NCI-H446 treated with DMSO at 0.1 percent for 48 hours (cell line): ENCODE data around the gene NIPAL3.
A peak's percentile ranks its signal among the peaks of the same experiment; 100 is the strongest.
"Not testable (repeated sequence)": the region's sequence is repeated elsewhere in the genome, so short reads cannot be mapped to it uniquely, and the experiment has no call there.

Experiments
- DNase-seq: peaks from one replicate; lab custom pipeline; 2025; lab: John Stamatoyannopoulos, UW

Gene NIPAL3

GRCh38 chr1:24491577-24492360 is 76.2 kb downstream of the NIPAL3 start:
- DNase-seq: no peak

GRCh38 chr1:24492935-24493334 is 77.3 kb downstream of the NIPAL3 start:
- DNase-seq: not testable (repeated sequence)

- no peak for DNase-seq
These were observed 78.2 kb downstream of the NIPAL3 start for GRCh38 chr1:24493785-24494184.

- no peak for DNase-seq
These were observed 83.0 kb downstream of the NIPAL3 start for GRCh38 chr1:24498589-24498988.

GRCh38 chr1:24500448-24501048 is 84.9 kb downstream of the NIPAL3 start:
- DNase-seq: no peak

- DNase-seq: no peak
These were observed 85.9 kb downstream of the NIPAL3 start for GRCh38 chr1:24501371-24502064.

DNA sequence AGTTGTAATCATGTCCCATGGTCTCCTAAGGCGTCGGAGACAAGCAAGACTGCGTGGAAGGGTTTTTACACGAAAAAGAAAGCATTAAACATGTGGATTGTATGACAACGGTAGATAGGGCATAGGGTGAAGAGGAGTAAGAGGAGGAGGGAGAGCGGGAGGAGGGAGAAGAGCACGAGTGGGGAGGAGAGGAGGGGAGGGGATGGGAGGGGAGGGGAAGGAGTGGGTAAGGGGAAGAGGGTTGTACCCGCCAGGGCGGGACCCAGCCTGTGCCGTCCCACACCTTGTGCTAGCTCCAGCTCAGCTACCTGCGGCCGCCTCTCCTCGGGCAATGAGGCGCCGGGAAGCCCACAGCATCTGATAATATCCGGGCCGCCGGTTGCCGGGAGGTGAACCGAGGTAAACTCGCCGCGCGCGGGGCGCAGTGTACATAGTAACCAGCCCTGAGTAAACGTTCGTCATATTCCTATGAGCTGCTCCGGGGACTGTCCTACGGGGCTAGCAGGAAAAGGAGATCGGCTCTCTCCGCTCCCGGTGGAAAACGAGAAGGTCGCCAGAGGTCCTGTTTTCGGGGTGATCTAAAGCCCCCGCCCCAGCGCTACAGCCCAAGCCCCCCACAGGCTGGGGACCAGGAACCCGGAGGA is 86.6 kb downstream of the NIPAL3 start:
- no peak for DNase-seq

GRCh38 chr1:24502709-24503058 is 87.1 kb downstream of the NIPAL3 start, which contains the start of gene RCAN3:
TSS of gene RCAN3 (plus strand) at chr1:24502836. CDS start at chr1:24514373, 11,537 bp downstream.
- peak; percentile 40 for DNase-seq

GRCh38 chr1:24503059-24503751 is 87.6 kb downstream of the NIPAL3 start:
- no peak for DNase-seq

GRCh38 chr1:24503870-24504523 is 88.4 kb downstream of the NIPAL3 start:
- DNase-seq: no peak

- no peak for DNase-seq
These were observed 89.0 kb downstream of the NIPAL3 start for GRCh38 chr1:24504560-24504959.

GRCh38 chr1:24505816-24506215 is 90.2 kb downstream of the NIPAL3 start:
- no peak for DNase-seq

DNA sequence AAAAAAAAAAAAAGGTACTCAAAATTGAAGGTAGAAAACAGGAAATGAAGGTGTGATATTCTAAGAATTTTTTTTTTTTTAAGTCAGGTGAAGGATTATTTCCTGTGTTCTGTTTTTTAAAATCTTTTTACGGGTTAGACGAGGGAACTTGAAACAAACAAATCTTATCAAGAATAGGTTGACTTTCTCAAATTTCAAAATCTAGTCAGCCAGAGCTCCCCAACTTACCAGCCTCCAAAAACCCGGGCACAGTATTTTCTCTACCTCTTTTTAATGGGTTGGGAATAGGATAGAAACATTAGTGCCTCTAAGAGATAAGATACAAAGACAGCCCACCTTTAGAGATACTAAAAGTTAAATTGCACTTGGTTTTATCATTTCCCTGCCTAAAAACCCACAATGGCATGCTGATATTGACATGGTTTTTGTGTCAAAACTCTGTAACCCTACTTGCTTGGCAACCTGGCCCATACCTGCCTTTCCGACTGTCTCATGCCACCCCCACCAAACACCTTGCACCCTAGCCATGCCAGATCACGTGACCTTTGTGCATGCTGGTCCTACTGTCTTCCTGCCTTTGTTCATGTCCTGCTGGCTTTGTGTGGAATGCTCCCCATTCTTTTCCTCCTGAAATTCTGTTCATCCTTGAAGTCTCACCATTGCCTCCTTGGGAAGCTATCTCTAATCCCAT is 91.2 kb downstream of the NIPAL3 start:
- no peak for DNase-seq

GRCh38 chr1:24507405-24507804 is 91.8 kb downstream of the NIPAL3 start:
- DNase-seq: no peak

DNA sequence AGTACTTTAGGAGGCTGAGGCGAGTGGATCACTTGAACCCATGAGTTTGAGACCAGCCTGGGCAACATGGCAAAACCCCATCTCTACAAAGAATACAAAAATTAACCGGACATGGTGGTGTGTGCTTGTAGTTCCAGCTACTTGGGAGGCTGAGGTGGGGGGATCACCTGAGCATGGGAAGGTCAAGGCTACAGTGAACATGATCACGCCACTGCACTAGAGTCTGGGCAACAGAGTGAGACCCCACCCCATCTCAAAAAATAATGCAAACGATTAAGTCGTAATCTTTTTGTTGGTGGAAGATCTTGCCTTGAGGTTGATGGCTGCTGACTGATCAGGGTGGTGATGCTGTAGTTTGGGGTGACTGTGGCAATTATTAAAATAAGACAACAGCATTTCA is 93.3 kb downstream of the NIPAL3 start:
- no peak for DNase-seq

DNA sequence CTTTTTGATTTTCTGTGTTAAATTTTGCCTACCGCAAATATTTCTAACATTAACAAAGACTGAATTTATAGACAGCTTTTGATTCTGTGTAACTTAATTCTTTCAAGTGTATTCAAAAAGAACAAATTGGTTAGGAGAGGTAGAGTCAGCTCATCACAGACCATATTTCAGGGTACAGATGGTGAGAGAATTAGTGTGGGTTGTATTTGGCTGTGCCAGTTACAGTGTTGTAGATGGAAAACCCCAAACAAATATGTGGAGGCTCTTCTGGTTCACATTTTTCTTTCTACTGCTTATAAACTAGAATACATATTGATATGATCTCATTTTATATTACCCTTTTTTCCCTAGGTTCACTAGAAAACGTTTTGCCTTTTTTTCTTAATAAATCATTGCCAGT is 98.1 kb downstream of the NIPAL3 start:
- no peak for DNase-seq

GRCh38 chr1:24514946-24515345 is 99.3 kb downstream of the NIPAL3 start:
- DNase-seq: no peak

DNA sequence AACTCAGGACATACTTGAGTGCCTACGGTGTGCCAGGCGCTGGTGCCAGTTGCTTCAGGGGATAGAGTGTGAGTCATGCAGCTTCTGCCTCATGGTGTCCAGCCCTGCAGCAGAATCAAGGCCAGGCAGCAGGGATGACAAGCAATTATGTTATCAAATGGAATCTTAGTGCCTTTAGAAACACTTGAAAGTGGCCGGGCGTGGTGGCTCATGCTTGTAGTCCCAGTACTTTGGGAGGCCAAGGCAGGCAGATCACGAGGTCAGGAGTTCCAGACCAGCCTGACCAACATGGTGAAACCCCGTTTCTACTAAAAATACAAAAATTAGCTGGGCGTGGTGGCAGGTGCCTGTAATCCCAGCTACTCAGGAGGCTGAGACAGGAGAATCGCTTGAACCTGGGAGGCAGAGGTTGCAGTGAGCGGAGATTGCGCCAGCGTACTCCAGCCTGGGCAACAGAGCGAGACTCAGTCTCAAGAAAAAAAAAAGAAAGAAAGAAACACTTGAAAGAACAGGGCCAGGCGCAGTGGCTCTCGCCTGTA is 100.1 kb downstream of the NIPAL3 start:
- DNase-seq: not testable (repeated sequence)

- DNase-seq: no peak
These were observed 100.9 kb downstream of the NIPAL3 start for GRCh38 chr1:24516506-24516905.

GRCh38 chr1:24517898-24518297 is 102.3 kb downstream of the NIPAL3 start:
- no peak for DNase-seq

GRCh38 chr1:24520282-24520681 is 104.7 kb downstream of the NIPAL3 start:
- not testable (repeated sequence) for DNase-seq
